HK-2 (cell line): ENCODE results near the gene EGLN2.
"Not testable (repeated sequence)": the region's sequence is repeated elsewhere in the genome, so short reads cannot be mapped to it uniquely, and the experiment has no call there.

Source experiments
- DNase-seq: peaks from one replicate; pipeline ENCODE4 v3.0.0-alpha.2; 2018; ENCODE audit not compliant: unreplicated experiment

The EGLN2 gene

GRCh38 chr19:40776932-40777644 lies 21.9 kb upstream of the EGLN2 start:
- DNase-seq, result peak; percentile 84

- DNase-seq, result no peak
Observed at GRCh38 chr19:40777645-40777936, 21.4 kb upstream of the EGLN2 start.

GRCh38 chr19:40777937-40778705 lies 20.9 kb upstream of the EGLN2 start, which contains the start of gene RAB4B:
Gene RAB4B (plus strand): TSS chr19:40778247. CDS start chr19:40778376, 129 bp downstream.
- peak; percentile 100 for DNase-seq

GRCh38 chr19:40778706-40779284 lies 20.2 kb upstream of the EGLN2 start:
- no peak for DNase-seq

GRCh38 chr19:40780582-40780981 lies 18.4 kb upstream of the EGLN2 start:
- DNase-seq, result no peak

GRCh38 chr19:40781140-40781539 lies 17.9 kb upstream of the EGLN2 start:
- DNase-seq, result no peak

- DNase-seq, result no peak
Observed at GRCh38 chr19:40783711-40784110, 15.3 kb upstream of the EGLN2 start.

- not testable (repeated sequence) for DNase-seq
Observed at GRCh38 chr19:40784146-40784545, 14.8 kb upstream of the EGLN2 start.

GRCh38 chr19:40785526-40785925 lies 13.5 kb upstream of the EGLN2 start:
- no peak for DNase-seq

GRCh38 chr19:40786060-40787037 lies 12.6 kb upstream of the EGLN2 start:
- DNase-seq, result no peak

GRCh38 chr19:40791349-40791748 lies 7.6 kb upstream of the EGLN2 start:
- DNase-seq, result no peak

GRCh38 chr19:40791996-40792395 lies 7.0 kb upstream of the EGLN2 start:
- no peak for DNase-seq

GRCh38 chr19:40797166-40797962 lies 1.6 kb upstream of the EGLN2 start:
- no peak for DNase-seq

GRCh38 chr19:40797963-40798682 lies 868 bp upstream of the EGLN2 start:
- peak; percentile 81 for DNase-seq

- DNase-seq, result no peak
Observed at GRCh38 chr19:40799558-40800338, 757 bp downstream of the EGLN2 start.

- DNase-seq, result no peak
Observed at GRCh38 chr19:40800339-40800996, 1.5 kb downstream of the EGLN2 start.

GRCh38 chr19:40800997-40801377 lies 2.0 kb downstream of the EGLN2 start:
- DNase-seq, result no peak

GRCh38 chr19:40801426-40802299 lies 2.7 kb downstream of the EGLN2 start:
- DNase-seq, result no peak
